Activated CD8-positive, alpha-beta T cell treated with anti-CD3 and anti-CD28 coated beads, Interleukin-2, amount 10 ng/mL, durations not matched to agents 7 days and 5 days (primary cell): ENCODE results near the gene ZNF599. TPM values are rescaled to one million over a fixed set of nuclear protein-coding genes. Genes with fewer than 3 reads are reported as not detected.
"Not testable (repeated sequence)": the region's sequence is repeated elsewhere in the genome, so short reads cannot be mapped to it uniquely, and the experiment has no call there.

ENCODE experiments used
- ATAC-seq: fragments of 150-1000 bp; cut with Tn5 transposase; one replicate; pipeline ENCODE4 v1.10.0; 2021; ENCODE audit warnings: moderate library complexity
- CTCF ChIA-PET: fragments of 350-600 bp; sonication (Branson Sonifier 250); formaldehyde crosslinking; loops from one replicate; lab custom pipeline; 2021; ENCODE audit warnings: antibody characterized with exemption; lab: Charles Lee
- POLR2A ChIA-PET: fragments of 350-600 bp; sonication (Branson Sonifier 250); formaldehyde crosslinking; loops from one replicate; lab custom pipeline; 2021; ENCODE audit warnings: antibody characterized with exemption; lab: Charles Lee
- DNase-seq: peaks from one replicate; pipeline ENCODE4 v3.0.0-alpha.2; 2020
- H3K27ac Mint-ChIP-seq: one replicate; pipeline ENCODE4 v1.8.0; 2021; ENCODE audit warnings: mild to moderate bottlenecking, mixed read lengths
- H3K27me3 Mint-ChIP-seq: one replicate; pipeline ENCODE4 v1.8.0; 2021; ENCODE audit warnings: low read depth, mixed read lengths
- H3K36me3 Mint-ChIP-seq: one replicate; pipeline ENCODE4 v1.8.0; 2021; ENCODE audit warnings: low read depth, mixed read lengths
- H3K4me1 Mint-ChIP-seq: one replicate; pipeline ENCODE4 v1.8.0; 2021; ENCODE audit warnings: low read depth, mixed read lengths
- H3K4me3 Mint-ChIP-seq: one replicate; pipeline ENCODE4 v1.8.0; 2021; ENCODE audit warnings: mild to moderate bottlenecking, mixed read lengths
- H3K9me3 Mint-ChIP-seq: one replicate; pipeline ENCODE4 v1.8.0; 2022; ENCODE audit warnings: mixed read lengths; ENCODE audit not compliant: insufficient read depth
- total RNA-seq, 2 experiments: library from RNA; stranded (reverse); gene quantifications; one replicate each; pipeline ENCODE4 v1.2.3, GENCODE V29; 2021

ZNF599 gene
- 1 to 10 TPM; 4.9 to 5.0 TPM for total RNA-seq

GRCh38 chr19:34772697-34773554 lies at the start of gene ZNF599:
ZNF599 (minus strand) TSS chr19:34773215; CDS start chr19:34772841, 374 bp downstream.
- DNase-seq (peak; percentile 93), ATAC-seq (peak; percentile 96)
- Mint-ChIP-seq H3K36me3 (peaks cover 38% of the 10 kb centered on the region), H3K4me1 (peaks cover 16% of the 10 kb centered on the region), H3K27ac (peak within 1 kb of the TSS; percentile 88), H3K27me3 (peaks cover 3% of the 10 kb centered on the region), H3K4me3 (peak within 1 kb of the TSS; percentile 87), H3K9me3 (peaks cover 7% of the 10 kb centered on the region)
- ChIA-PET POLR2A (interaction anchor here (1.3 kb wide), 1 partner anchor 39 kb away, joined by 3 read pairs; the partner anchor contains the start of gene ZNF181), CTCF (no interaction called here)

- H3K27me3 Mint-ChIP-seq, result no peaks in the 10 kb centered on the region
- ATAC-seq (no peak), DNase-seq (no peak)
- peaks cover 2% of the 10 kb centered on the region for H3K4me1 Mint-ChIP-seq
- no peak overlapping the region for H3K4me3 Mint-ChIP-seq
- H3K36me3 Mint-ChIP-seq, result no peaks in the 10 kb centered on the region
- H3K9me3 Mint-ChIP-seq, result no peaks in the 10 kb centered on the region
- ChIA-PET CTCF (no interaction called here), POLR2A (no interaction called here)
- no peak overlapping the region for H3K27ac Mint-ChIP-seq
These were observed 45.3 kb upstream of the ZNF599 start for GRCh38 chr19:34818270-34818669.

- DNase-seq, result no peak
- Mint-ChIP-seq H3K4me1 (peaks cover 6% of the 10 kb centered on the region), H3K4me3 (no peak overlapping the region), H3K9me3 (no peaks in the 10 kb centered on the region), H3K36me3 (no peaks in the 10 kb centered on the region), H3K27me3 (no peaks in the 10 kb centered on the region), H3K27ac (no peak overlapping the region)
- POLR2A ChIA-PET, result no interaction called here
- no peak for ATAC-seq
- CTCF ChIA-PET, result no interaction called here
These were observed 43.7 kb upstream of the ZNF599 start for GRCh38 chr19:34816708-34817107.

GRCh38 chr19:34808566-34808965 lies 35.6 kb upstream of the ZNF599 start:
- ATAC-seq, result no peak
- DNase-seq, result no peak
- ChIA-PET POLR2A (no interaction called here), CTCF (no interaction called here)
- H3K27ac Mint-ChIP-seq, result no peak overlapping the region
- H3K4me3 Mint-ChIP-seq, result no peak overlapping the region
- no peaks in the 10 kb centered on the region for H3K27me3 Mint-ChIP-seq
- no peaks in the 10 kb centered on the region for H3K36me3 Mint-ChIP-seq
- peaks cover 6% of the 10 kb centered on the region for H3K4me1 Mint-ChIP-seq
- peaks cover 15% of the 10 kb centered on the region for H3K9me3 Mint-ChIP-seq

- no peak for DNase-seq
- ATAC-seq, result no peak
- ChIA-PET POLR2A (no interaction called here), CTCF (no interaction called here)
- Mint-ChIP-seq H3K27ac (no peak overlapping the region), H3K4me3 (no peak overlapping the region), H3K27me3 (no peaks in the 10 kb centered on the region), H3K9me3 (peaks cover 15% of the 10 kb centered on the region), H3K36me3 (no peaks in the 10 kb centered on the region), H3K4me1 (no peaks in the 10 kb centered on the region)
These were observed 34.2 kb upstream of the ZNF599 start for GRCh38 chr19:34806976-34807860.

- ChIA-PET CTCF (no interaction called here), POLR2A (no interaction called here)
- no peak for ATAC-seq
- Mint-ChIP-seq H3K36me3 (no peaks in the 10 kb centered on the region), H3K27ac (no peak overlapping the region), H3K27me3 (no peaks in the 10 kb centered on the region), H3K4me1 (no peaks in the 10 kb centered on the region), H3K4me3 (no peak overlapping the region), H3K9me3 (peaks cover 10% of the 10 kb centered on the region)
- DNase-seq, result no peak
These were observed 31.1 kb upstream of the ZNF599 start for GRCh38 chr19:34804115-34804514.

GRCh38 chr19:34796953-34797352 lies 23.9 kb upstream of the ZNF599 start:
- ATAC-seq, H3K4me1 Mint-ChIP-seq, DNase-seq, H3K27me3 Mint-ChIP-seq, H3K4me3 Mint-ChIP-seq, POLR2A ChIA-PET, CTCF ChIA-PET, H3K36me3 Mint-ChIP-seq, H3K27ac Mint-ChIP-seq: not testable (repeated sequence)
- H3K9me3 Mint-ChIP-seq, result peaks cover 17% of the 10 kb centered on the region

GRCh38 chr19:34794066-34794960 lies 21.3 kb upstream of the ZNF599 start:
- DNase-seq (no peak), ATAC-seq (no peak)
- H3K9me3 Mint-ChIP-seq, result peaks cover 20% of the 10 kb centered on the region
- peak overlapping the region; percentile 40 for H3K27ac Mint-ChIP-seq
- H3K36me3 Mint-ChIP-seq, result no peaks in the 10 kb centered on the region
- POLR2A ChIA-PET, result no interaction called here
- H3K4me3 Mint-ChIP-seq, result no peak overlapping the region
- peaks cover 4% of the 10 kb centered on the region for H3K4me1 Mint-ChIP-seq
- CTCF ChIA-PET, result no interaction called here
- H3K27me3 Mint-ChIP-seq, result peaks cover 2% of the 10 kb centered on the region

GRCh38 chr19:34793565-34793964 lies 20.6 kb upstream of the ZNF599 start:
- H3K36me3 Mint-ChIP-seq, result no peaks in the 10 kb centered on the region
- no peak overlapping the region for H3K4me3 Mint-ChIP-seq
- DNase-seq (no peak), ATAC-seq (no peak)
- CTCF ChIA-PET, result no interaction called here
- peak overlapping the region; percentile 40 for H3K27ac Mint-ChIP-seq
- H3K4me1 Mint-ChIP-seq, result peaks cover 4% of the 10 kb centered on the region
- peaks cover 2% of the 10 kb centered on the region for H3K27me3 Mint-ChIP-seq
- POLR2A ChIA-PET, result no interaction called here
- peaks cover 18% of the 10 kb centered on the region for H3K9me3 Mint-ChIP-seq

- no peaks in the 10 kb centered on the region for H3K4me1 Mint-ChIP-seq
- DNase-seq (no peak), ATAC-seq (no peak)
- no peaks in the 10 kb centered on the region for H3K36me3 Mint-ChIP-seq
- no peak overlapping the region for H3K4me3 Mint-ChIP-seq
- POLR2A ChIA-PET, result no interaction called here
- CTCF ChIA-PET, result no interaction called here
- peaks cover 7% of the 10 kb centered on the region for H3K9me3 Mint-ChIP-seq
- peaks cover 2% of the 10 kb centered on the region for H3K27me3 Mint-ChIP-seq
- H3K27ac Mint-ChIP-seq, result no peak overlapping the region
These were observed 15.1 kb upstream of the ZNF599 start for GRCh38 chr19:34788074-34788473.

- no peaks in the 10 kb centered on the region for H3K4me1 Mint-ChIP-seq
- H3K27me3 Mint-ChIP-seq, result peaks cover 2% of the 10 kb centered on the region
- H3K36me3 Mint-ChIP-seq, result no peaks in the 10 kb centered on the region
- ATAC-seq (no peak), DNase-seq (no peak)
- peaks cover 6% of the 10 kb centered on the region for H3K9me3 Mint-ChIP-seq
- no peak overlapping the region for H3K27ac Mint-ChIP-seq
- no peak overlapping the region for H3K4me3 Mint-ChIP-seq
- CTCF ChIA-PET, result no interaction called here
- POLR2A ChIA-PET, result no interaction called here
These were observed 14.2 kb upstream of the ZNF599 start for GRCh38 chr19:34787059-34787824.
